HUDEP-2 (cell line): Measurements from ENCODE around the gene VARS1.

ENCODE experiments used
- DNase-seq, 76 experiments: peaks; one replicate each; lab custom pipeline; 2025; ENCODE audit not compliant: unreplicated experiment in 76 of 76; lab: John Stamatoyannopoulos, UW

VARS1 gene

DNA sequence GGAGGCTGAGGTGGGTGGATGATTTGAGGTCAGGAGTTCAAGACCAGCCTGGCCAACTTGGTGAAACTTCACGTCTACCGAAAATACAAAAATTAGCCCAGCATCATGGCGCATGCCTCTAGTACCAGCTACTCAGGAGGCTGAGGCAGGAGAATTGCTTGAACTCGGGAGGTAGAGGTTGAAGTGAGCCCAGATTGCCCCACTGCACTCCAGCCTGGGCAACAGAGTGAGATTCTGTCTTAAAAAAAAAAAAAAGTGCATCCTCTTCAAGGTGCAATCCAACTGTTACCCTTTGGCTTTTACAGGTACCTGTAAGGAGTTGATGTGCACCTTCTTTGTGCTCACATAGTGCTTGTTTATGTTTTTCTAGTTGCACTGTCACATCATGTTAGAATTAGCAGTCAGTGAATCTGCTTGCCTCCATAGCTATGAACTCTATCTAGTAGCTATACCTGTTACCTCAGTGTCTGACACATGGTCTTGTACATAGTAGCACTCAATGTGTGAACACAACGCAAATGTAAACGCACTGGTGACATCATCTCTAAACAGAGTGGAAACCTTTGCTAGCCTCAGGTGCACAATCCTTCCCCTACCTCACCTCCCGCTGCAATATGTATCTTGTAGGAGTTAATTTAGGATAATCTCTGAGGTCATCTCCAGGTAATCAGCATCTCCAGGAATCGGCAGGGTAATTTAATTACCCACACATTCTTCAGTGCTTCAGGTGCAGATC is 46.1 kb downstream of the VARS1 start:
- DNase-seq: no peak
